ENCODE measurements around the gene IFT25.

- TF ChIP-seq CTCF (conservative IDR thresholded peaks at IDR 0.05) (no peak), EZH2 (IDR thresholded peaks at IDR 0.05; ENCODE audit: low read depth) (no peak)
Observed at GRCh38 chr1:53945433-53946251, at the start of gene IFT25.
